Effector CD4-positive, alpha-beta T cell (primary cell): ENCODE results near the gene MLLT1.

Source experiments
- DNase-seq: peaks from one replicate; pipeline ENCODE4 v3.0.0-alpha.2; 2020

The MLLT1 gene

GRCh38 chr19:6234527-6234926, 45.2 kb downstream of the MLLT1 start:
- no peak for DNase-seq

GRCh38 chr19:6233827-6234511, 45.8 kb downstream of the MLLT1 start:
- no peak for DNase-seq

GRCh38 chr19:6233056-6233826, 46.5 kb downstream of the MLLT1 start:
- no peak for DNase-seq

- DNase-seq = no peak
Measured at GRCh38 chr19:6232601-6233055, 47.1 kb downstream of the MLLT1 start.

GRCh38 chr19:6230991-6231448, 48.8 kb downstream of the MLLT1 start:
- no peak for DNase-seq

GRCh38 chr19:6229951-6230712, 49.6 kb downstream of the MLLT1 start:
- no peak for DNase-seq

GRCh38 chr19:6229216-6229913, 50.4 kb downstream of the MLLT1 start:
- no peak for DNase-seq

GRCh38 chr19:6228551-6229215, 51.1 kb downstream of the MLLT1 start:
- DNase-seq = no peak

GRCh38 chr19:6227936-6228325, 51.8 kb downstream of the MLLT1 start:
- no peak for DNase-seq

- DNase-seq = no peak
Measured at GRCh38 chr19:6227156-6227935, 52.4 kb downstream of the MLLT1 start.

- DNase-seq = no peak
Measured at GRCh38 chr19:6226444-6227155, 53.2 kb downstream of the MLLT1 start.

- DNase-seq = no peak
Measured at GRCh38 chr19:6226012-6226411, 53.8 kb downstream of the MLLT1 start.

GRCh38 chr19:6225232-6225865, 54.4 kb downstream of the MLLT1 start:
- DNase-seq = no peak

GRCh38 chr19:6224308-6224675, 55.5 kb downstream of the MLLT1 start:
- DNase-seq = no peak

- no peak for DNase-seq
Measured at GRCh38 chr19:6223461-6224307, 56.1 kb downstream of the MLLT1 start.

- DNase-seq = no peak
Measured at GRCh38 chr19:6222884-6223283, 56.9 kb downstream of the MLLT1 start.

- no peak for DNase-seq
Measured at GRCh38 chr19:6221878-6222746, 57.7 kb downstream of the MLLT1 start.

GRCh38 chr19:6221220-6221877, 58.4 kb downstream of the MLLT1 start:
- no peak for DNase-seq
